ENCODE measurements around the gene ARHGAP22. TPM values are rescaled to one million over a fixed set of nuclear protein-coding genes. Genes with fewer than 3 reads are reported as not detected.

ARHGAP22 gene
- total and polyA plus RNA-seq, 2 of the 4 experiments (the other 2 are of a cell fraction): 28.3 to 30.2 TPM

DNA sequence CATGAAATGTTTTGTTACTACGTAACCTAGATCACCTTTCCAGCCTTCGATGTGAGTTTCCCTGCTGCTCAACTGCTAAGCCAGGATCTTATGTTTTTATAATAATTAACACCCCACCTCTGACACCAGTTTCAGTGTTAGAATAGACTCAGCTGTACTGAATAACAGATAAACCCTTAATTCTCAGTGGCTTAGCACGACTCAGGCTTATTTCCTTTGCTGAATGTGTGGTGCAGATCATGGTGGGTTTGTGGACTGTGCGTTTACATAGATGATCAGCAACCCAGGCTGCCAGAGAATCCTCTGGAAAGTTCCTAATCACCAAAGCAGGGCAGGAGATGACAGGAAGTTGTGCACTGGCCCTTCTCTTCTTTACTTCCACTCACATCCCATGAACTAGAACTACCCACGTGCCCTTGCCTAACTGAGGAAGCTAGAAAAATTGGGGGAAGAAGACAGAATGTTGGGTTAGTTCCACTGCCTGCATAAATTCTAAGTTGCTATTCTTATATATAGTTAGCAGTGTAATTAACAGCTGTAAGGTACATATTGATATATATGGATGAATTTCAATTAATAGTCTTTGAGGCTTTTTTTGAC, 186.6 kb downstream of the ARHGAP22 start:
- Histone ChIP-seq H2AK5ac (ENCODE audit: low read depth, low read length) (peak overlapping the region; percentile 53), H3K56ac (ENCODE audit: extremely low read depth, insufficient read depth, low read length) (no peak overlapping the region), H3K23ac (ENCODE audit: low read depth, low read length) (peak overlapping the region; percentile 5; the same call in 1 of the 2 replicates), H2BK5ac (ENCODE audit: low read depth, low read length, poor library complexity, severe bottlenecking) (peak overlapping the region; percentile 14), H4K5ac (ENCODE audit: low read depth, low read length) (peak overlapping the region; percentile 84; the same call in 1 of the 2 replicates), H2AFZ (replicated peaks; ENCODE audit: low read length, poor library complexity) (no peak overlapping the region), H2BK20ac (ENCODE audit: low read depth, low read length) (peak overlapping the region; percentile 41; the same call in 1 of the 2 replicates), H2BK120ac (ENCODE audit: low read depth, low read length) (no peak overlapping the region), H3K27ac (ENCODE audit: insufficient read depth, low read length) (no peak overlapping the region), H3K4ac (ENCODE audit: low read depth, low read length) (0 out of 2 replicates have a peak overlapping the region, but pooled peaks have one; percentile 18), H3K36me3 (ENCODE audit: control insufficient read depth, insufficient read depth, low read length) (peaks cover 3% of the 10 kb centered on the region), H3K4me2 (ENCODE audit: low read depth, low read length) (no peak overlapping the region), H2AK9ac (replicated peaks; ENCODE audit: low read depth, low read length, poor library complexity) (no peak overlapping the region), H3K4me3 (ENCODE audit: insufficient read depth, low read depth, low read length) (no peak overlapping the region), H4K20me1 (ENCODE audit: insufficient read depth, low read length) (no peaks in the 10 kb centered on the region; the same call in 1 of the 2 replicates), H3K18ac (ENCODE audit: low read depth, low read length) (no peak overlapping the region), H3K27me3 (ENCODE audit: control insufficient read depth, insufficient read depth, low read length) (no peaks in the 10 kb centered on the region), H3K9ac (ENCODE audit: low read depth, low read length) (no peak overlapping the region), H4K8ac (ENCODE audit: low read depth in 2 of 2, low read length in 2 of 2) (0 out of 4 replicates have a peak overlapping the region, but pooled peaks of 1 of the 2 experiments have one; percentile 10), H3K9me3 (ENCODE audit: control insufficient read depth, insufficient read depth, low read length) (no peaks in the 10 kb centered on the region), H2BK15ac (ENCODE audit: low read depth, low read length) (0 out of 3 replicates have a peak overlapping the region, but pooled peaks have one; percentile 54), H4K91ac (ENCODE audit: insufficient read depth, low read depth, low read length) (no peak overlapping the region), H3K79me1 (ENCODE audit: low read depth in 1 of 2, low read length in 2 of 2) (peaks cover 16 to 36% of the 10 kb centered on the region in 2 experiments), H3K9me1 (ENCODE audit: insufficient read depth, low read length) (peaks cover 11% of the 10 kb centered on the region; the same call in 1 of the 2 replicates), H3K4me1 (ENCODE audit: control insufficient read depth, insufficient read depth, low read length) (peaks cover 9% of the 10 kb centered on the region), H3K14ac (replicated peaks; ENCODE audit: low read depth, low read length) (peak overlapping the region; percentile 60)
- in situ Hi-C loops (cut with MboI; ENCODE audit: low sequenced_read_pairs): no loop called here
- intact Hi-C loops (cut with micrococcal nuclease): no loop called here
- no TSS peak for BruUV-seq (replicated peaks)
- POLR2A ChIA-PET (ENCODE audit: unreplicated experiment): no interaction called here
- dilution Hi-C loops (cut with HindIII; ENCODE audit: low sequenced_read_pairs, unreplicated experiment): no loop called here
- CTCF ChIA-PET: interaction anchor here (1.2 kb wide), 1 partner anchor 12 kb away, joined by 3 read pairs; no protein-coding TSS in a partner anchor
- WGBS, 2 experiments (ENCODE audit: extremely low coverage in 2 of 2, insufficient read length in 1 of 2): no CpG with 5 or more reads among the region's 5 CpGs
- ATAC-seq (ENCODE audit: low read depth) (no peak), DNase-seq (no peak)
- TF ChIP-seq BHLHE40 (IDR thresholded peaks at IDR 0.05; ENCODE audit: low read depth, low read length) (no peak), POLR2A (IDR thresholded peaks at IDR 0.05; ENCODE audit: low read depth, low read length) (no peak), CEBPB (IDR thresholded peaks at IDR 0.05; ENCODE audit: low read depth, low read length) (no peak), NFE2L2 (IDR thresholded peaks at IDR 0.05; ENCODE audit: low read depth, low read length) (no peak), MXI1 (IDR thresholded peaks at IDR 0.05; ENCODE audit: borderline replicate concordance, low read depth, low read length) (no peak), CHD1 (IDR thresholded peaks at IDR 0.05; ENCODE audit: low read depth, low read length) (no peak), MAZ (IDR thresholded peaks at IDR 0.05; ENCODE audit: borderline replicate concordance, low read depth, low read length) (no peak), MAFK (IDR thresholded peaks at IDR 0.05; ENCODE audit: low read depth, low read length) (no peak), RFX5 (IDR thresholded peaks at IDR 0.05; ENCODE audit: low read depth, low read length) (no peak), RAD21 (IDR thresholded peaks at IDR 0.05; ENCODE audit: low read length) (no peak), FOS (IDR thresholded peaks at IDR 0.05; ENCODE audit: low read depth, low read length) (no peak), SMC3 (IDR thresholded peaks at IDR 0.05; ENCODE audit: low read depth, low read length) (no peak)
- TF ChIP-seq, protein P1, sequence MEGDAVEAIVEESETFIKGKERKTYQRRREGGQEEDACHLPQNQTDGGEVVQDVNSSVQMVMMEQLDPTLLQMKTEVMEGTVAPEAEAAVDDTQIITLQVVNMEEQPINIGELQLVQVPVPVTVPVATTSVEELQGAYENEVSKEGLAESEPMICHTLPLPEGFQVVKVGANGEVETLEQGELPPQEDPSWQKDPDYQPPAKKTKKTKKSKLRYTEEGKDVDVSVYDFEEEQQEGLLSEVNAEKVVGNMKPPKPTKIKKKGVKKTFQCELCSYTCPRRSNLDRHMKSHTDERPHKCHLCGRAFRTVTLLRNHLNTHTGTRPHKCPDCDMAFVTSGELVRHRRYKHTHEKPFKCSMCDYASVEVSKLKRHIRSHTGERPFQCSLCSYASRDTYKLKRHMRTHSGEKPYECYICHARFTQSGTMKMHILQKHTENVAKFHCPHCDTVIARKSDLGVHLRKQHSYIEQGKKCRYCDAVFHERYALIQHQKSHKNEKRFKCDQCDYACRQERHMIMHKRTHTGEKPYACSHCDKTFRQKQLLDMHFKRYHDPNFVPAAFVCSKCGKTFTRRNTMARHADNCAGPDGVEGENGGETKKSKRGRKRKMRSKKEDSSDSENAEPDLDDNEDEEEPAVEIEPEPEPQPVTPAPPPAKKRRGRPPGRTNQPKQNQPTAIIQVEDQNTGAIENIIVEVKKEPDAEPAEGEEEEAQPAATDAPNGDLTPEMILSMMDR (conservative IDR thresholded peaks at IDR 0.05; ENCODE audit: low read depth, low read length): no peak
- TF ChIP-seq, protein P2, sequence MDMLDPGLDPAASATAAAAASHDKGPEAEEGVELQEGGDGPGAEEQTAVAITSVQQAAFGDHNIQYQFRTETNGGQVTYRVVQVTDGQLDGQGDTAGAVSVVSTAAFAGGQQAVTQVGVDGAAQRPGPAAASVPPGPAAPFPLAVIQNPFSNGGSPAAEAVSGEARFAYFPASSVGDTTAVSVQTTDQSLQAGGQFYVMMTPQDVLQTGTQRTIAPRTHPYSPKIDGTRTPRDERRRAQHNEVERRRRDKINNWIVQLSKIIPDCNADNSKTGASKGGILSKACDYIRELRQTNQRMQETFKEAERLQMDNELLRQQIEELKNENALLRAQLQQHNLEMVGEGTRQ (IDR thresholded peaks at IDR 0.05; ENCODE audit: low read depth, low read length): no peak
- TF ChIP-seq, protein P3, sequence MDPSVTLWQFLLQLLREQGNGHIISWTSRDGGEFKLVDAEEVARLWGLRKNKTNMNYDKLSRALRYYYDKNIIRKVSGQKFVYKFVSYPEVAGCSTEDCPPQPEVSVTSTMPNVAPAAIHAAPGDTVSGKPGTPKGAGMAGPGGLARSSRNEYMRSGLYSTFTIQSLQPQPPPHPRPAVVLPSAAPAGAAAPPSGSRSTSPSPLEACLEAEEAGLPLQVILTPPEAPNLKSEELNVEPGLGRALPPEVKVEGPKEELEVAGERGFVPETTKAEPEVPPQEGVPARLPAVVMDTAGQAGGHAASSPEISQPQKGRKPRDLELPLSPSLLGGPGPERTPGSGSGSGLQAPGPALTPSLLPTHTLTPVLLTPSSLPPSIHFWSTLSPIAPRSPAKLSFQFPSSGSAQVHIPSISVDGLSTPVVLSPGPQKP (IDR thresholded peaks at IDR 0.05; ENCODE audit: borderline replicate concordance, low read depth, low read length): no peak

Measured in IMR-90 (cell line).